Measurements from ENCODE around the gene SYNDIG1. TPM values are rescaled to one million over a fixed set of nuclear protein-coding genes. Genes with fewer than 3 reads are reported as not detected.

The SYNDIG1 gene
- total and polyA plus RNA-seq, 9 of the 15 experiments (the other 6 are each of a cell fraction or from before 2014, with no cell fraction given), result not detected

- TF ChIP-seq, protein P1, sequence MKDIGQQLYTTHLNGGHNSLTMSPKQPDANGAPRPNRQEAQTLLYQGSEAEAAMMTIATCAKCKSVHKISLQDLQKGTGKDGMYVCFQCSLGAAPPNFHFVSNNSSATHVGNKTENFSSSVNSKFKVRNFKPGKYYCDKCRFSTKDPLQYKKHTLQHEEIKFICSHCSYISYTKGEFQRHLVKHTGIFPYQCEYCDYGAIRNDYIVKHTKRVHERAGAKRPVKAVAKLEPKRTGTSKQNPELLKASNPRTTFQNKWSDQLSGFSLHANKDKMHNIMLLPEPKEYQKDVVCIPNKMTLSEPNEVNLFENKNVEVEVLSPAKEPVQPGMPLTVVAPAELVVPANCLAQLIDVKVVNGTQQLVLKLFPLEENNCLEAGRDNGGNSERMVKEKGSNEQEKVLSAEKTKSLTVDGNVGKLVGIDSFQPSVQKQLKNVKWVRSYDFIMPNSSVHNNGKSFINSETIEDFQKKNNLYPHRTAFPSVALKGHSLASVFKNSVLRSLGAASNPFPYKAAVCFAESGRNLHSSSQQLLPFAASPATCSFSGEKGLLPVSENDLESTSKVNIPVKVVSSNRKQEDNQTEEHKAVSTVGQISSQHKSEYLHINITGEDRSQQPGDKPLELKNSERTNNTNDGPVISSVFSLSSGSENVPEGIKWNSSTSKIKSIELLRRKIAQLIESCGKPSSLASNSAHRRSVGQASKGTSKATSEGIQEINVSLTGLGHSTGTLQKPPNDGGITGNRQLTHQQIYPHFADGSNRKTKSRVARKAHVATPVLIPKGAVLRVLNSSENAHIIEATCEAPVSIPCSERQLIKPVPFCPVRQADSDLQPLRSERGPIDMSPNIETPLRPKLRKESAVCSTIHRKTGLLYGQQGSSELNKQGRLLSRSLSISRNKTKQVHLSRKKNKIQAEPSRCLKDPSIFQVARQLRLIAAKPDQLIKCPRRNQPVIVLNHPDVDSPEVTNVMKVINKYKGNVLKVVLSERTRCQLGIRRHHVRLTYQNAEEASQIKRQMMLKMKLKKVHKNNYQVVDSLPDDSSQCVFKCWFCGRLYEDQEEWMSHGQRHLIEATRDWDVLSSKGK (CRISPR knock-in tag; IDR thresholded peaks at IDR 0.05), result no peak
- TF ChIP-seq BRF1 (IDR thresholded peaks at IDR 0.05; ENCODE audit: borderline replicate concordance, extremely low read depth, insufficient read length) (no peak), LARP7 (IDR thresholded peaks at IDR 0.05) (no peak)
These were observed 17.4 kb upstream of the SYNDIG1 start (continued) for GRCh38 chr20:24452016-24452415.

DNA sequence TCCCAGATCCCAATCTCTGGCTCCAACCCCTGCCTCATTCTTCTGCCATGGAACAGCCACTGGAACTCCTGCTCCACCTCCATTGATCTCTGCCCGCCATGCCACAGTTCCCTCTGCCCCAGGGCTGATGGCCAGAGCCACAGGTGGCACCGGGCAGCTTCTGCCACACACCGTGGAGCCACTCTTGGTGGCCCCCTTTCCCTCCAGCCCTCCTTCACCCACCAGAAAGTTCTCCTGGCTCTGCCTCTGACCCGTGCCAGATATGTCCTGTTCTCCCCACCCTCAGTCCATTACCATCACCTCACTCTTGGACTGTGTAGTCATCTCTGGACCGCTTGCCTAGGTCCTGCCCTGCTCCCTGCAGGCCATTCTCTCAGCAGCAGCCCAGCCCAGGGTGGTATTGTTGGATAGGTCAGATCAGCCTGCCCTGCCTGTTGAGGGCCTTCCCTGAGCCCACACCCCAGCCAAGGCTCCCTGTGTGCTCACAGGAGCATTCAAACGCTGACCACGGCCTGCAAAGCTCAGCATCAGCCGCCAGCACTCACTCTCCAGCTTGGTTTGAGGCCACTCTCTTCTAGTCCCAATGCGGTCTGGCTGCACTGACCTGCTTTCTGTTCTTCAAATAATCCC, 16.8 kb upstream of the SYNDIG1 start:
- WGBS (ENCODE audit: insufficient coverage, low coverage, missing lambda C conversion rate), result 1% methylated on average over 8 of the region's 9 CpGs
- FAIRE-seq, result no peak
- TF ChIP-seq ZNF561 (CRISPR knock-in tag; conservative IDR thresholded peaks at IDR 0.05), result no peak
- no peak for TF ChIP-seq SMAD1 (IDR thresholded peaks at IDR 0.05; ENCODE audit: low read depth, low read length, partially characterized antibody)
- TF ChIP-seq TARDBP (IDR thresholded peaks at IDR 0.05), result no peak
- TF ChIP-seq ETS2 (tag; IDR thresholded peaks at IDR 0.05; ENCODE audit: borderline replicate concordance, poor library complexity, severe bottlenecking), result no peak
- TF ChIP-seq, protein P2, sequence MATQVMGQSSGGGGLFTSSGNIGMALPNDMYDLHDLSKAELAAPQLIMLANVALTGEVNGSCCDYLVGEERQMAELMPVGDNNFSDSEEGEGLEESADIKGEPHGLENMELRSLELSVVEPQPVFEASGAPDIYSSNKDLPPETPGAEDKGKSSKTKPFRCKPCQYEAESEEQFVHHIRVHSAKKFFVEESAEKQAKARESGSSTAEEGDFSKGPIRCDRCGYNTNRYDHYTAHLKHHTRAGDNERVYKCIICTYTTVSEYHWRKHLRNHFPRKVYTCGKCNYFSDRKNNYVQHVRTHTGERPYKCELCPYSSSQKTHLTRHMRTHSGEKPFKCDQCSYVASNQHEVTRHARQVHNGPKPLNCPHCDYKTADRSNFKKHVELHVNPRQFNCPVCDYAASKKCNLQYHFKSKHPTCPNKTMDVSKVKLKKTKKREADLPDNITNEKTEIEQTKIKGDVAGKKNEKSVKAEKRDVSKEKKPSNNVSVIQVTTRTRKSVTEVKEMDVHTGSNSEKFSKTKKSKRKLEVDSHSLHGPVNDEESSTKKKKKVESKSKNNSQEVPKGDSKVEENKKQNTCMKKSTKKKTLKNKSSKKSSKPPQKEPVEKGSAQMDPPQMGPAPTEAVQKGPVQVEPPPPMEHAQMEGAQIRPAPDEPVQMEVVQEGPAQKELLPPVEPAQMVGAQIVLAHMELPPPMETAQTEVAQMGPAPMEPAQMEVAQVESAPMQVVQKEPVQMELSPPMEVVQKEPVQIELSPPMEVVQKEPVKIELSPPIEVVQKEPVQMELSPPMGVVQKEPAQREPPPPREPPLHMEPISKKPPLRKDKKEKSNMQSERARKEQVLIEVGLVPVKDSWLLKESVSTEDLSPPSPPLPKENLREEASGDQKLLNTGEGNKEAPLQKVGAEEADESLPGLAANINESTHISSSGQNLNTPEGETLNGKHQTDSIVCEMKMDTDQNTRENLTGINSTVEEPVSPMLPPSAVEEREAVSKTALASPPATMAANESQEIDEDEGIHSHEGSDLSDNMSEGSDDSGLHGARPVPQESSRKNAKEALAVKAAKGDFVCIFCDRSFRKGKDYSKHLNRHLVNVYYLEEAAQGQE (IDR thresholded peaks at IDR 0.05; ENCODE audit: borderline replicate concordance), result no peak
- TF ChIP-seq, protein P2 (CRISPR knock-in tag; IDR thresholded peaks at IDR 0.05; ENCODE audit: low read depth), result no peak

More for the DNA sequence above, 16.8 kb upstream of the SYNDIG1 start:
- intact Hi-C loops (cut with micrococcal nuclease) (no loop called here), in situ Hi-C loops (cut with MboI) (no loop called here)
- H2AFZ ChIP-seq (ENCODE audit: low read depth, low read length), result no peak overlapping the region
- H3K4me3 ChIP-seq, result no peak overlapping the region
- no peak for DNase-seq (ENCODE audit: extremely low read depth in 1 of 4, low spot score in 3 of 4)
- CTCF ChIA-PET (ENCODE audit: low intra/inter-chr PET ratio), result no interaction called here
- H3K79me2 ChIP-seq (ENCODE audit: control insufficient read depth, insufficient read depth, low read length), result no peaks in the 10 kb centered on the region
- H4K20me1 ChIP-seq (replicated peaks; ENCODE audit: control insufficient read depth, insufficient read depth, low read length), result no peaks in the 10 kb centered on the region; the same call in 1 of the 2 replicates
- POLR2A ChIA-PET, result interaction anchor here (0.6 kb wide), 1 partner anchor 37 kb away, joined by 3 read pairs; no protein-coding TSS in a partner anchor
- no peak overlapping the region for H3K9ac ChIP-seq (ENCODE audit: insufficient read depth in 1 of 2, low read depth in 2 of 2, low read length in 2 of 2)
- no peaks in the 10 kb centered on the region for H3K9me1 ChIP-seq (ENCODE audit: control insufficient read depth, insufficient read depth, low read length)
- H3K4me1 ChIP-seq (replicated peaks in 1 of 2; ENCODE audit: control insufficient read depth in 2 of 2, insufficient read depth in 2 of 2, low read length in 2 of 2), result no peaks in the 10 kb centered on the region
- H3K9me3 ChIP-seq (replicated peaks; ENCODE audit: control insufficient read depth, insufficient read depth, low read depth, low read length), result no peaks in the 10 kb centered on the region
- no TSS peak for BruUV-seq (replicated peaks)
- H3K27ac ChIP-seq (ENCODE audit: extremely low read depth, low read depth, low read length), result no peak overlapping the region
- H3K36me3 ChIP-seq (ENCODE audit: control insufficient read depth, insufficient read depth, low read length), result no peaks in the 10 kb centered on the region
- no peak for ATAC-seq
- H3K27me3 ChIP-seq (ENCODE audit: control insufficient read depth in 2 of 2, insufficient read depth in 2 of 2, low read length in 2 of 2), result no peaks in the 10 kb centered on the region
- no peak overlapping the region for H3K4me2 ChIP-seq (ENCODE audit: insufficient read depth, low read length)
